Testis (tissue), 2 donors: ENCODE data around the gene GRIK1.

Experiments
- POLR2A ChIP-seq: fragments of 450-650 bp; IDR thresholded peaks from one replicate; pipeline ENCODE4 v1.6.1; 2017; ENCODE audit warnings: antibody characterized with exemption, mild to moderate bottlenecking, moderate library complexity
- TF ChIP-seq, protein P1 (sequence below), 3 experiments: fragments of 450-650 bp in 2 of 3; fragments of 200-600 bp in 1 of 3; sonication (generic) in 1 of 3; IDR thresholded peaks; one replicate each; pipeline ENCODE4 v1.5.1; 2016 to 2019; ENCODE audit warnings: antibody characterized with exemption in 3 of 3, mild to moderate bottlenecking in 2 of 3, moderate library complexity in 1 of 3

DNA sequence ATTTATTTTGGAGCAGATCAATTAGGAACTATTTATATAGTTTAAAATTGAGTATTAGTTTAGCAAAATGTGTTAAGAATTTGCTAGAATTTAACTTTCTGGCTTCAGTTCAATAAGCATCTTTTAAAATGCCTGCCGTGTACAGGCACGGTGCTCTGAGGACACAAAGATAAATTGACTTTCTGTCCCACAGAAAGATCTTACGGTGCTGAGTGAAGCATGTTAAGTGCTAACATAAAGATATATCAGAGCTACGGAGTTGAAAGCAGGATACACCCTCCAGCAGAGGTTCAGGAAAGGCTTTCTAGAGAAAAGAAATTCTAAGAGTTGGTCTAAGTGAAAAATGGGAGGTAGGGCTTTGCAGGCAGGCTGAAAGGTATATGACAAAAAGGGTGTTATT, 305.4 kb downstream of the GRIK1 start:
- TF ChIP-seq, protein P1, sequence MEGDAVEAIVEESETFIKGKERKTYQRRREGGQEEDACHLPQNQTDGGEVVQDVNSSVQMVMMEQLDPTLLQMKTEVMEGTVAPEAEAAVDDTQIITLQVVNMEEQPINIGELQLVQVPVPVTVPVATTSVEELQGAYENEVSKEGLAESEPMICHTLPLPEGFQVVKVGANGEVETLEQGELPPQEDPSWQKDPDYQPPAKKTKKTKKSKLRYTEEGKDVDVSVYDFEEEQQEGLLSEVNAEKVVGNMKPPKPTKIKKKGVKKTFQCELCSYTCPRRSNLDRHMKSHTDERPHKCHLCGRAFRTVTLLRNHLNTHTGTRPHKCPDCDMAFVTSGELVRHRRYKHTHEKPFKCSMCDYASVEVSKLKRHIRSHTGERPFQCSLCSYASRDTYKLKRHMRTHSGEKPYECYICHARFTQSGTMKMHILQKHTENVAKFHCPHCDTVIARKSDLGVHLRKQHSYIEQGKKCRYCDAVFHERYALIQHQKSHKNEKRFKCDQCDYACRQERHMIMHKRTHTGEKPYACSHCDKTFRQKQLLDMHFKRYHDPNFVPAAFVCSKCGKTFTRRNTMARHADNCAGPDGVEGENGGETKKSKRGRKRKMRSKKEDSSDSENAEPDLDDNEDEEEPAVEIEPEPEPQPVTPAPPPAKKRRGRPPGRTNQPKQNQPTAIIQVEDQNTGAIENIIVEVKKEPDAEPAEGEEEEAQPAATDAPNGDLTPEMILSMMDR (IDR thresholded peaks at IDR 0.05): no peak
- TF ChIP-seq POLR2A: no peak
